Epidermal melanocyte (primary cell): Measurements from ENCODE around the gene C5orf63.
"Not testable (repeated sequence)": the region's sequence is repeated elsewhere in the genome, so short reads cannot be mapped to it uniquely, and the experiment has no call there.

Source experiments
- DNase-seq: peaks from one replicate; pipeline ENCODE4 v3.0.0; 2011; ENCODE audit warnings: low spot score; ENCODE audit not compliant: insufficient read length

The C5orf63 gene

DNA sequence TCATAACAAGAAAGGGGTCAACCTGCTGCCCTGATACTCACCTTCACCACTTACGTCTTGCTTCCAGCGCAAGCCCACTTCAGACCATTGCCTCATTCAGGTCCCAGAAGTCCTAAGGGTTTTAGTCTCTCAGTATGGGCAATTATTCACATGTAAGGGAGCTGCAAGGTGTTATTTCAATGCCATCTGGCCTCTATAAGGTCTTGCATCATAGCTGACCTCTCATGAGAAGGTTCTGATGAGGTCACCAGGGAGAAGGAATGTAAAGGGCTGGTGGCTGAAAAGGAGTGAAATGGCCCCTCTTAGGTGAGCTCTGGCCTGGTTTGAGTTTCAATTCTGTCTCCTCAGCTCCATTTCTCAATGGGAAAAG, 41.5 kb downstream of the C5orf63 start:
- no peak for DNase-seq

DNA sequence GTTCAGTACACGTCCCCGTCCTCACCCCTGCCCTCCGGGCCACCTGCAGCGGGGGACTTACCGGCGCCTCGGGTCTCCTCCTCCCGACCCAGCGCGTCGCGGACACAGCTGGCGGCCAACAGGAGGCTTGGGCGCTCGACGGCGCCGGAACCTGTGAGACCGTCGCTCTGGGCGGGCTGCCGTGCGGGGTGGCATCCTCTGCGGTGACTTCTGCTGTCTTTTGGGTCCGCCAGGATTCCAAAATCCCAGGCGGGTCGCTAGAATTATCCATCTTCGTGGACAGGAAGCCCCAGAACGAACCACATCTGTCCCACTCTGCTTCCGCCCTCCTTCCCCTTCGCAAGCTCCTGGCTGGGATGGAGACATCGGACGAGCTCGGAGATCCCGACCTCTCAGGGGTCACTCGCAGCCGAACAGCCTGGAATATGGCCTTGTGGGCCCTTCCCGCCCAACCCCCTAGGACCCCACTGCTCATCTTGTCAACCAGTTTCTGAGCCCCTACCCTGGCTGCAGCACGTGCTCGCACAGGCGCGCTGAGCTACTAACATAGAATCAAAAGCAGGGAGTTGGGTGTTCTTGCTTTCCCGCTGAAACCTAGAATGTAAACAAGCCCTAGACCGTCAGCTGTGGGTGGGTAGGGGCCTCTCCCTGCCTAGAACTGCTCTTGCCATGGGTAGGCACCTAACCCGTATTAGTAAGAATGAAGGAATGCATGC, 42.0 kb downstream of the C5orf63 start:
- DNase-seq, result no peak

DNA sequence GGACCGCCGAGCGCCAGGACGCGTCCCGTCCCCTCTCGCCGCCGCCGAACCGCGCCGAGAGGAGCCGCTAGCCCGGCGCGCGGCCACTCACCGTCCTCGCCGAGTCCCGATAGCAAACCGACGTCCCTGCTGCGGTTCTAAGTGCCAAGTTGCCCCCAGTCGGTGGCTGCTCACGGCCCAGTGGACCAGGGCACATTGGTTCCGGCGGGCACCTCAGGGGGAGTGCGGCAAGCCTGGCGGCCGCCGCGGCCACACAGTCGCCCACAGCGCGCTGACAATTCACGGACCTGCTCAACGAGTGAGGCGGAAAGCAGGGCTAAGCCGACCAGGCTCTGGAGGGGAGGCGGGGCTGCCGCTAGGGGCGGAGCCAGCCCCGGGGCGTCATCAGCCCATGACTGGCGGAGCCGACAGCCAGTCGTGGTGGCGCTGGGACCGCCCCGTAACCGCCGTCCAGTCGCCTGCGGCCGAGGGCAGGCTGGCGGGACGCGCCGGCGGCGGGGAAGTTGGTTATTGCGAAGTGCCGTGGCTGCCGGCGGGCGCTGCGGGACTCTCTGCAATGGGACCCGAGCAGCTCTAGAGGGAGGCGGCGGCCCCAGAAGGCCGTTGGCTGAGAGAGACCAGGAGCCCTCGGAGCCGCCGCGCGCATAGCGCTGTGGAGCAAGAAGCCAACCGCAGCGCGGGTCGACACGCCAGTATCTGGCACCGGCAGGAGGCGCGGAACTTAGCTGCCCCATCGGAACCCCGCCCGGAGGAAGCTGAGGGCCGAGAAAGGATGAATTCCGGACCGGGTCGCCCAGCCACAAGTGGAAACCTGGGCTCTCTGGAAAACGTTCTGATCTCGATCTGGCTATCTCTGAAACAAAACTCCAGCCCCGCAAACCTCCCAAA, 42.8 kb downstream of the C5orf63 start, which contains the start of gene MARCHF3:
TSS of gene MARCHF3 (minus strand) at position 300 of the 888 bp plus-strand sequence. CDS start 112,387 bp downstream, outside the sequence.
- DNase-seq, result peak; percentile 76

DNA sequence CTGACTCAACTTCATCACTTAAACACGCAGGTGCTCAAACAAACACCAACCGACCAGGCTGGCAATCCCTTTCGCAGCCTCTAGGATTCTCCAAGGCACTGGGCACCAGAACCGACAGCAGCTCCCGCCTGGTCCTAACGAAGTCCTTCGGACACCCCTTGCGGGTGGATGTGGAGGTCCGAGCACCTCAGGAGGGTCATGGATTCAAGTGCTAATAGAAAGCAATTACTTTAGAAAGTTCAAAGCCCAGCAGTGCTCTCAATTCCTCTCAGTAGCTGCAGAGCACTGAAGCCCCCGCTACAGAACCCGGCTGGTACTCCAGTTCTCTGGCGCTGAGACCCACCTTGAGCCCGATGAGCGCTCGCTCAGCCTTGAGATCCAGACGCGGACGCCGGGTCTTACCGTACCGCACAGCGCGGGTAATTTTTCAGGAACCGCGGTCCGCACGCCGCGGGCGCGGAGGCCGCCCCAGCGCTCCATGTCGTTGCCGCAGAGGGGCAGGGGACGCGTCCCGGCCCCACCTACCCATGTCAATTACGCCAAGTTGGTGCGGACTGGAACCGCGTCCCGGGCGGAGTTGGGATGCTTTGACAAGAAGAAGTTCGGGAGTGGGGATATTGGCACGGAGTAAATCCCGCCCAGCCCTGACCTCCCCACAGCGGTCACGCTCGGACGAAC, 43.6 kb downstream of the C5orf63 start:
- DNase-seq, result no peak

DNA sequence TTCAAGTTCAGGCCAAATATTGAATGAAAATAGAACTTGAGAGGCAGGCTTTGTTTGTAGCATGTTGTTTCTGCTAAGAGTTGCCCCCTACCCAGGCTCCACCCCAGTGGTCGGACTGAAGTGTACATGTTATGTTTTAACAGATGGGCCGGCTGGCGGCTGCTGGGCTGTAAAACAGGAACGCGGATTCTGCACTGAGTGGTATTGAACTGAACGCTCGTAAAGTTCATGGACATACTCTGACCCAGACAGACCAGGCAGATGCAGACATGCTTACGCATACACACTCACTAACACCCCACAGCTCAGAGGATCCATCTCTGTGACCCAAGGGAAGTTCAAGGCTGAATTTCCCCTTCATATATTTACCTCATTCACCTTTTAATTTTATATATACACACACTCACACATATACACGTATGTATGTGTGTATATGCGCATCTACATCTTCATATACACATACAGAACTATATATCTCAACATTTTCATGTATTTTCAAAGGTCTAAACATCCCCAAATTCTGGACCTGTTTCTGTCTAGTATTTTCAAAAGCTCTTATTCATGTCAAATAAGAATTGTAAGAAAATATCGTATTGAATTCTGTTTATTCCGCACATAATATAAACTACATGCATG, 44.4 kb downstream of the C5orf63 start:
- DNase-seq, result no peak

DNA sequence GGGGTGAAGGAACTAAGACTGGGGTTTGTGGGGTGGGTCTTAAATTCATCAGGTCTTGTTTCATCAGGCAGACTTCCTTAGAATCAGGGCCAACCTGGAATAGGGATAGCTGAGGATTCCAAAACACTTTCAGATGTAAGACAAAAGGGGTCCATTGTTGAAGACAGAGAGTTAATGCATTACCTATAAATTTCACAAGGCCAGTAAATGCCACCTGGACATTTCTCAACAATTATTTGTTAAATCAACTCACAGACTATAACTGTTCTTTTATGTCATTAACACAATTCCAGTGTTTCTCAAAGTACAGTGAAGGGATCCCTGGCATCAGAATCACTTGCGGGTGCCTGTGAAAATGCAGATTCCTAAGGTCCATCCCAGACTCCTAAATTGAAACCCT, 45.8 kb downstream of the C5orf63 start:
- no peak for DNase-seq

DNA sequence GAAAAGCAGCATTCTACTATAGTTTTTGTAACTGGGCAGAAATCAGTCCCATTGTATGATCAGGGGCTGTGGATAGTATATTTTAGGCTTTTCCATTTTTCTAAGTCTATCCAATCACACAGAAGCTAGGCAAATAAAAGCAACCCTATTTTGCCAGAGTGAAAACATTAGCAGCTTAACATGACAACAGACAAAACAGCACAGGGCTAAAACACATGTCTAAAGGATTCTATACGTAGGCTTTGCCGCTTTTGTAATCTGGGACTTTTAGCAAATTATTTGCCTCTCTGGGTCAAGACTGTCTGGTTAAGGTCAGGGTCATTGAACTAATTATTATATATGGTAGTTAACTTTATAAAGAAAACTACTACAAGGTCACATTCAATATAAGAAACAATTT, 47.1 kb downstream of the C5orf63 start:
- DNase-seq, result no peak

DNA sequence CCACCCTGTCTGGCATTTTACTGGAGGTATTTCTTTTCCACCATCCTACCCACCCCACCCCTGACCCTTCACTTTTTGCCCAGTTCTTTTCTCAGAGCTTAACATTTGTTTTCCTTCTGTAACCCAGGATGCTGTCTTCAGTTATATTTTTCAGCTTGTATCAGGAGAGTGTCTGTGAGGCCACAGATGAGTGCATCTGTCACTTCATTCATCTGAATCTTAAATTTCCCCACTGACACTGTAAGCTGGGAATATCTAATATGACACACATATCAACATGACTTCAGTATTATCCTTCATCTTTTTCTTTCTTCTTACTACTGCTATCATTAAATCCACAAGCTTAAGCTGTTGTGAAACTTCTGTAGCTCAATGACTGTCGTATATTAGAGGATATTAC, 47.8 kb downstream of the C5orf63 start:
- DNase-seq, result no peak

DNA sequence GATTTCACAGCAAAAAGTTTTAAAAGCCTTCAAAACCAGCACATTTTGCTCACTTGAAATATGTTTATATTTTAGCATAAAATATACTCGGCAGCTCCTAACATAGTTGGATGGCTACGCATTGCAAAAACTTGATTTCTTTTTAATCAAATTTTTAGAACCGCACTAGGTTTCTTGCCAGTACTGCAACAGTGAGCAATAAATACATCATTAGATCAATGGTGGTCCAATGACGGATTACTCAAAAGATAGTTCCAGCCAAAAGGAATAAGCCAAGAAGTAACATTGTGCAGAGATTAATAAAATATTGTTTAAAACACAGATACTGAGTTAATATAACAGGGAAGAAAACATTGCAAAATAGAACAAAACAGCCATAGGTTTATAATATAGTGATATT, 48.5 kb downstream of the C5orf63 start:
- no peak for DNase-seq

DNA sequence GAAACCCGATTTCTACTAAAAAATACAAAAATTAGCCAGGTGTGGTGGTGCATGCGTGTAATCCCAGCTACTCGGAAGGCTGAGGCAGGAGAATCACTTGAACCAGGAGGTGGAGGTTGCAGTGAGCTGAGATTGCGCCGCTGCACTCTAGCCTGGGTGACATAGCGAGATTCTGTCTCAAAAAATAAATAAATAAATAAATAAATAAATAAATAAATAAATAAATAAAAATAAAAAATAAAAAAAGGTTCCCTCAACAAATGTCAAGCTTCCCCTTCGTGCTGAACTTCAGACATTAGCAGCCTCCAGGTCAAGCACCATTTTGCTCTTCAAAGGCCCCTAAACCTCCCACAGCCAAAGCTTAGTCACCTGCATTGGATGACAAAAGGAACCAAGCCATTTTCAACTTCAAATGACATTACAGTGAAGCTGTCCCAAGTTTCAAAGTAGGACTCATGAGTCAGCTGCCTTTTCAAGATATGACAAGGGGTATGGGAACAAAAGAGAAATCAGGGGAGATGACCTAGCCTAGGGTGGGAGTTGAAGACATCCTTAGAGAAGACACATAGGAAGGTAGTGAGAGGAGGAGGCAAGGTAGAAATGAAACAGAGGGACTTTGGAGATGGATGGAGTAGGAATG, 49.6 kb downstream of the C5orf63 start:
- not testable (repeated sequence) for DNase-seq

DNA sequence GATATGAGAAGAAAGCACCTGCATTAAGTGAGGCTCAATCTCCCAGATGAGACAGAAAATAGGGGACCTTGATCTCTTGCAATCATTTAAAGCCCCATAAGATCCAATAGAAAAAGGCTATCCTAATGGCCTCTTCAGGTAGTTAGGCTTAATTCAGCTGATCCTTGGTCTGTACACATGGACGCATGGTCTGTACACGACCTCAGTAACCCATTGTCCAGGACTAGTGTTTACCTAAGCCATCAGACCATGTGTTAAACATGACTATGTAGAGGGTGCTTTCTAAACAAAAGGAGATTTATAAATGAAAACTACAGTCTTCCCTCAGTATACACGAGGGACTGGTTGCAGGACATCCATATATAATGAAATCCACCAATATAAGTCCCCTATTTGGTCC, 50.5 kb downstream of the C5orf63 start:
- DNase-seq, result no peak

DNA sequence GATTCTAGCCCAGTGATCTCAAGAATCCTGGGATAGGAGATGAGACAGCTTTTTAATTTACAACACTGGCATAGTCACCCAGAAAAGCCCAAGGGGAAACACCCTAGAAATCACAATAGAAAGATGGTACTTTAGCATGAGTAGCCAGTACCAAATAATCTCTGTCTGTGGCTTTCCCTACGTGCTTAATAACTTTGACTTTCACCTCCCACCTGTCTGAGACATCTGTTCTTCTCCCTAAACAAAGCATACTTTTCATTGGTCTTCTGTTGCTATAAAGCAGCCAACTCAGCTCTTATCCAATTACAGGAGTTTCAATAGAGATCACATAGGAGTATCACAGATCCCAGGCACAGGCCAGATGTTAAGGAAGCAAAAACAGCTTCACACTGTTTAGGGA, 53.4 kb downstream of the C5orf63 start:
- DNase-seq, result no peak

DNA sequence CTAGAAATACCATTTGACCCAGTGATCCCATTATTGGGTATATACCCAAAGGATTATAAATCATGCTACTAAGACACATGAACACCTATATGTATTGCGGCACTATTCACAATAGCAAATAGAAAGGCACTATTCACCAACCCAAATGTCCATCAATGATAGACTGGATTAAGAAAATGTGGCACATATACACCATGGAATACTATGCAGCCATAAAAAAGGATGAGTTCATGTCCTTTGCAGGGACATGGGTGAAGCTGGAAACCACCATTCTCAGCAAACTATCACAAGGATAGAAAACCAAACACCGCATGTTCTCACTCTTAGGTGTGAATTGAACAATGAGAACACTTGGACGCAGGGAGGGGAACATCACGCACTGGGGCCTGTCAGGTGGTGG, 56.6 kb downstream of the C5orf63 start:
- not testable (repeated sequence) for DNase-seq

DNA sequence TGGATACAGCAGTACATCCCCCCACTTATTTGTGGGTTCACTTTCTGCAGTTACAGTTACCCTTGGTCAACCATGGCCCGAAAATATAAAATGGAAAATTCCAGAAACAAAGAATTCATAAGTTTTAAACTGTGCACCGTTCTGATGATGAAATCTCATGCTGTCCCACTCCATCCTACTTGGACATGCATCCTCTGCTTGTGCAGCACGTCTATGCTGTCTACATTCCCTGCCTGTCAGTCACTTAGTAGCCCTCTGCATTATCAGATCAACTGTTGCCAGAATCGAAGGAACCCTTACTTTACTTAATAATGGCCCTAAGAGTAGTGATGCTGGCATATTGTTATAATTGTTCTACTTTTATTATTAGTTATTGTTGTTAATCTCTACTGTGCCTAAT, 57.6 kb downstream of the C5orf63 start:
- no peak for DNase-seq

DNA sequence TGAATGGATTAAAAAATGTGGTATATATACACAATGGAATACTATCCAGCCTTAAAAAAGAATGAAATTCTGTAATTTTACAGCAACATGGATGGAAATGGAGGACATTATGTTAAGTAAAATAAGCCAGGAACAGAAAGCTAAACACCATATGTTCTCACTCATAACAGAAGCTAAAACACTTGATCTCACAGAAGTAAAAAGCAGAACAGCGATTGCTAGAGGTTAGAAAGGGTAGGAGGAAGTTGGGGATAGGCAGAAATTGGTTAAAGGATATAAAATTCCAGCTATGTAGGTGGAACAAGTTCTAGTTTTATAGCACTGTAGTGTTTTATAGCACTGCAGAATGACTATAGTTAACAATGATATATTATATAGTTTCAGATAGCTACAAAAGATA, 58.7 kb downstream of the C5orf63 start:
- no peak for DNase-seq

DNA sequence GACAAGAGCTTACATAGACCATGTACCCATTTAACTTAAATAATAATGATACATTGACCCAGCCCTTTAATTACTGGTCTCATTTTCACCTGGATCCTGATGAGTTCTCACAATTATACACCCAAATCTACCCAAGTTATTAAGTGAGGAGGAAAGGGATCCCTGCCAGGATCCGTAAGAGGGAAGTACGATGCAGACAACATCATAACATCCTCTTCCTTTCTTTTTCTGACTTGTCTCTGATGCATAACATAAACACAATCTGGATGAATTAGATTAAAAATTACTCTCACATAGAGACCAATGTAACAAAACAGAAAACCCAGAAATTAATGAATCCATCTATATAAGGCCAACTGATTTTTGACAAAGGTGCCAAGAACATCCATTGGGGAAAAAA, 59.9 kb downstream of the C5orf63 start:
- DNase-seq, result no peak

DNA sequence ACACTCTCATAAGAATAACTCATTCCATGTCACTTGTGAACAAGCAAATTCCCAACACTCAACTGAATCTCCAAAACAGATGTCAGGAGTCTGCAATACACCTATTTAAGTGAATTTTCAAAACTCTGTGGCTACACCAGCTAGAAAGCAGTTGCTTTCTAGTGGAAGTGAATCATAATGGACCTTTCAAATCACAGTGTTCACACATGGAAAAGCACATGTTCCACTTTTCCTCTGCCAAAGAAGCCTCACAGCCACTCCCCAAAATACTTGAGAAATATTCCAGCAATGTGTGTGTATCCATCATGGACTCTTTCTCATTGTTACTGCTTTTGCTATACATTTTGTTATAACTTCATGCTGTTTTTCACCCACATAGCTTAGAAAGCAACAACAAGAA, 60.4 kb downstream of the C5orf63 start:
- DNase-seq, result no peak

DNA sequence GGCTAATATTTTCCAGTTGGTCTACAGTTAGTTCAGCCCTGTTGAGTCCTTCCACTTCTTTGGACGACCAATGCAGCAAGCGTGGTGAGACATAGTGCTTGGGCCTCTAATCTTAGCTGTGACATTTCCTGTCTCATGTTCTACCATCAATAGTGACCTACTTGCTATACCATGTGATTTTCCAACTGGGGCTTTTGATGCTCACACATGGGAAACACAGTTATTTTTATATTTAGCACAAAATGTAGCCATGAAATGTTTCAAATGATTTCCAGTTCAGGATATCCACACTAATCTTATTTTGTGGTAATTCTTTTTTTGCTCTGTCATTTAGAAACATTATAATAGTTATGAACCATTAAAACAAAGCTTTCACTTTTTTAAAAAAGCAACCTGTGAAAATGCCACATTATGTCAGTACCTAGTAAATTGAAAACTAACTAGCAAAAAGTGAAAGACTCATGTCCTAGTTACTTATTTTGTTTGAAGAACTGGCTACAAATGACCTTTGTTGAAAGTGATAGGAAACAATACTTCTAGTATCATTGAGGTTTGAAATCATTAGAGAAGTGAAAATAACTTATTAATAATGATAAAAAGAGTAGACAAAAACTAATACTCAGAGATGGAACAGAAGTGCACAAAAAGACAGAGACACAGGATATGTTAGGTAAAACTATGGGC, 61.2 kb downstream of the C5orf63 start:
- no peak for DNase-seq

DNA sequence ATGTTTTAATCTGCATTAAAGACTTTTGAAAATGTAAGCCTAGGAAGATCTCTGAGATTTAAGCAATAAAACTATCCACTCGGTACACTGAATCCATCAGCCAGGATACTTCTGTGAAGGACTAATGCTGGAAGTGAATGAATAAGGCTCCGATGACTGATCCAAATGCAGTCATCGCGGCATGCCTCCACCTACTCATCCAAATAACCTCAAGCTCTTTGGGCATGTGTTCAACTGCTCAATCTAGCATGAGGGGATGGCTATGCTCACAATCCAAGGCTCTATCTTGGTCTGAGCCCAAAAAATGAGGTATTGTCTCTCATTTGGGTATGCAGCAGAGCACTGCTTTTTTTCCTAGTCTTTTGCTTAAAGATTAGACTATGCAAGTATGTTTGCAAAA, 62.1 kb downstream of the C5orf63 start:
- no peak for DNase-seq

DNA sequence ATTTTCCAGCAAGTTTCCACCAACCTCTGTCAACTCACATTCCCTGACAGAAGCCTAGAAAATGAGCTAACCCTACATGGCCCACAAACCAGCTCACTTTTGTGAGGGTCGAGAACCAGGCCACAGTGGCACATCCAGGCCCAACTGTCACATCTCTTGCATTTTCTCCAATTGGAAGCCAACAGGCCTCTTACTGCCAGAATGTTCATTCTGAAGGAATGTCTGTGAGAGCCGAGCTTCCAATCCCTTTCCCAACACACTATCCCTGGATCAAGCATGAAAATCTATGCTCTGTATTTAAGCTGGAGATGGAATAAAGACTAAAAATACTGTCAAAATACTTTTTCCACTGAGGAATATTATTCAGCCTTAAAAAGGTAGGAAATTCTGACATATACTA, 62.9 kb downstream of the C5orf63 start:
- DNase-seq, result no peak

DNA sequence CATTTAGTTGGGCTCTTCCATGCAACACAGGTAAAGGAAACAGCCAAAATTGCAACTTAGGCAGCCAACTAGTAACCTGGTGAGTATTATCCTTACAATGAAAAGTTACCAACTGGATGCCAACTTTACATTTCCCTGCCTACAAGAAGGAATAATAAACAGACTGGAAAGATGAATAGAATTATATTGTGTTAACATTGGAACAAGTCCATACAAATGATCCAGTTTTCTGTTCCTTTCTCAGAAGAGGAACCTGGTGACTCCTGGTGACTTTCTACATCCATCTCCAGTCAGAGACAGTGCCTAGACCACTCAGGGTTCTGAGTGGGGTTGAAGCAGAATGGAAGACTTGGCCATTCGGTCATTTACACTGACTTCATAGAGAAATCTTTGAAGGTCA, 63.5 kb downstream of the C5orf63 start:
- DNase-seq, result no peak
